ENCODE measurements around the gene TSPAN33.
"Not testable (repeated sequence)": the region's sequence is repeated elsewhere in the genome, so short reads cannot be mapped to it uniquely, and the experiment has no call there.

The TSPAN33 gene, protein sequence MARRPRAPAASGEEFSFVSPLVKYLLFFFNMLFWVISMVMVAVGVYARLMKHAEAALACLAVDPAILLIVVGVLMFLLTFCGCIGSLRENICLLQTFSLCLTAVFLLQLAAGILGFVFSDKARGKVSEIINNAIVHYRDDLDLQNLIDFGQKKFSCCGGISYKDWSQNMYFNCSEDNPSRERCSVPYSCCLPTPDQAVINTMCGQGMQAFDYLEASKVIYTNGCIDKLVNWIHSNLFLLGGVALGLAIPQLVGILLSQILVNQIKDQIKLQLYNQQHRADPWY

DNA sequence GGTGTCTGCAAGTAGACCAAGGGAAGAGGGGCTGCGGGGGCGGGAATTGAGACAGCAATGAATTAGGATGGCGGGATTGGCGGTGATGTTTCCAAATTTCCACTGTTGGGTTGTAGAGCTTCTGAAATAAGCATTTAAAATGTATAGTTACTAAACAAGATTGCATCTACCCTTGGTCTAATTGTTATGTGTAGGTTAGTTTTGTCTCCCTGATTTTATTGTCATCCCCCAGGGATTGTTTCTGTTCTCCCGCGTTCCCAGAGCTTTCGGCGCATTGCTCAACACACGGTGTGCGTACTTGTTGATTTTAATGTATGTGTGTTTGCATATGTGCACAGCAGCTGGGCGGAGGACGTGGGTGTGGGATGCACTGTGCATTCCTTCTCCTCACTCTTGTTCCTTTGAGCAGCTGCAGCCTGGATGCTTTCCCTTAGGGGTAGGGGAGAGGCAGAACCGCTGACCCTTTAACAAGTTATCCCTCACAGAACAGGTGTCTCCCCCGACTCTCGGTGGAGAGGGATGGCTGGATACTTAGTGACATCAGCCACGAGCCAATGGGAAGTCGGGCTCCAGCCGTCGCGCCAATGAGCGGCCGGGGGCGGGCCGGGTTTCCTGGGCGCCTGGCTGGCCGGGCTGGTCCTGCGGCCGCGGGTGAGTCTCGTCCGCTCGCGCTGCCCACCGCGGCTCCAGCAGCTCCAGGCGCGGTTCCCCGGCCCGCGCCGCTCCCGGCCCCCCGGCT is at the start of gene TSPAN33:
TSS of gene TSPAN33 (plus strand) at position 613 of the 739 bp plus-strand sequence. CDS start 274 bp downstream, outside the sequence.
- DNase-seq (ENCODE audit: low spot score), result peak; percentile 42

DNA sequence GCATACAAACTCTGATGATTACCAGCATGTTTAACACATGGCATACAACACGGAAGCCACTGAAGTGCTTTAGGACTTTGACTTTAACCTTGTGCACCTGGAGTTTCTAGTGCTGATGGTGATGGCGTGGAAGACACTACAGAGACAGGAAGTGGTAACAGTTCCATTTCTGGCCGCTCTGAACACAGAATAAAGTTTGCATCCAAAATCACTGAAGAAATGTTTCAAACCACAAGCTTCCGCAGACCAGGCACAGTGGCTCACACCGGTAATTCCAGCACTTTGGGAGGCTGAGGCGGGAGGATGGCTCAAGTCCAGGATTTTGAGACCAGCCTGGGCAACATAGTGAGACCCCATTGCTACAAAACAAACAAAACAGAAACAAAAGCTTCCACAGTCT is 49.2 kb upstream of the TSPAN33 start:
- DNase-seq (ENCODE audit: low spot score), result peak; percentile 39

DNA sequence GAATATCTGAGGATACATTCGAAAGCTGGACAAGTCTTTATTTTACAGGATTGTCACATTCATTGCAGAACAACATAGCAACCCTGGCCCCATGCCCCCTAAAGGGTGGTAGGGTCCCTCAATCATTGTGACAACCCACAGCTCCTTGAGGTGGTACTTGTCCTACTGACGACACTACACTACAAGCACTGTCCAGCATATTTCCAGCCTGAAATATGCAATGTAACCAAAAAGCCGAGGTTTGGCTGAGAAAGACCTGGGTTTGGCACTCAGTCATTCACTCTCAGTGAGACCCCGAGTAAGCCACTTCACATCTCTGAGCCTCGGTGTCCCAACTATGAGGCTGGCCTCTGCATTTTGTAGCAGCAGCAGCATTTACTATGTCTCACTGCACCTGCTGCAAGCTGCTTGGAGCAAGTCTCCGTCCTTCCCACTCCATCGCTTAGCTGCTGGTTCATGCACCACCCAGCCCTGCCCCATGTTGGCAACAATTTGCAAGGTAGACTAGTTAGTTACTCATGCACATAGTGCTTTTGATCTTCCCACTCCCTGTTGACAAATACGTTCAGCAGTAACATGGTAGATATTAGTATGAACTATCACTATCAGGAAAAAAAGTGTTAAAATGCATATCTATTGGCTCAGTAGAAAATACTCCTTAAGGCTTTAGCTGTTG is 46.0 kb upstream of the TSPAN33 start:
- no peak for DNase-seq (ENCODE audit: low spot score)

DNA sequence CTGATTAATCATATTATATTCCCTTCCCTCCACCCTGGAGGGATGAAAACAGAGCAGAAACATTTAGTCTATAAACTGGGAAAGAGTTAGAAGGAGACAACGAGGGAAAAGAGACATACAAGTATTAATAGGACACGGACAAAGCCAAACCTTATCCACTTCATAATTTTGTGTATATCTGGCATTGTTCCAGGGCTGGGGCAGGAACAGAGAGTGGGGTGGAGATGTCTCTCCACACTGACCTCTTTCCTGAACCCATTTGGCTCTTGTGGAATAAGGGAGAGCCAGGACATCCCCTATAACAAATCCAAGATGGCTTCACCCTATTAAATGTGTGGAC is 43.7 kb upstream of the TSPAN33 start:
- no peak for DNase-seq (ENCODE audit: low spot score)

DNA sequence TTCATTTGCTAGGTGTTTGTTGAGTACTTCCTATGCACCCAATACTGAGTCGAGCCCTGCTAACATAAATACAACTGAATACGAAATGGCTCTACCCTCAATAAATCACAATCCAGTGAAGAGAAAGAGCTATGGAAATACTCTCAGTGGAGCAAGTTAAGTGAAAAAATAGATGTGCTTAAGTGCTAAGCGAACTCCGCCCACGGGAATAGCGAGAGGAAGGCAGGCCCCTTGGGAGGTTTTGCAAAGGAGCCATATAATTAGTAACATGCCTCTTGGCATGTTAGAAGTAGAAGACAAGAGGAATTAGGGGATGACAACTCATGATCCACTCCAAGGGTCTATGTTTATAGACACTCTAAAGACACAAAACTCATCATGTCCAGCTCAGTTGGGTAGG is 42.8 kb upstream of the TSPAN33 start:
- DNase-seq (ENCODE audit: low spot score), result no peak

DNA sequence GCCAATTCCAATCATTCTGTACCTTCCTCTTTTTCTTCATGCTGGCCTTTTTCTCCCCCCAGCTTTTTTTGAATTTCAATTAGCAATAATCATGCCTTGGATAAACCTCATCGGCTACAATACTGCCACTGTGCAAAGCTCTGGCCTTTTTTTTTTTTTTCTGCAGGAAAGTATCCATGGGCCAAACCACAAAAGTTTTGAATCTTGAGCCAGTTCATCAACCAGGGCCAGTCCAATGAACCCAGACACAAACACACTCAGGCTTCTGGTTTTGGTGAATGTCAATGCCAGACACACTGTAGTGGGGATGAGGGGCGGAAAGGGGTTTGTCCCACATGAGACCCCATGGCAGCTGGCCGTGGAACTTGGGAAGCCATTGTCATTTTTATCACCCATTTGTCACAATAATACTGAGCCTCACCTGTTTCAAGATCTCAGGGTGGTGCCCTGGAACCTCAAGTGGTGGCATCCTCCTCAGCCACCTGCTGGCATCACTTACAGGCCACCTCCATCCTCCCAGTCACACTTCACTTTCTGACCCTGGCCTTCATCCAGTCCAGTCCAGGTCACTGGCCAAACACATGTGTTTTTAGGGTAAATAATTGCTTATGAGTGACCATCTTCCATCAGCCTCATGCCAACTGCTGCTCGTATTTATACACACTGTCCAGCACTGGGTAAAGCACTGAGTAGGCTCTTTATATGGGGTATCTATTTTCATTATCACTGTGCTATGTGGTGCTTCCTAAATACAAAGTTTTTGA is 40.8 kb upstream of the TSPAN33 start:
- no peak for DNase-seq (ENCODE audit: low spot score)

DNA sequence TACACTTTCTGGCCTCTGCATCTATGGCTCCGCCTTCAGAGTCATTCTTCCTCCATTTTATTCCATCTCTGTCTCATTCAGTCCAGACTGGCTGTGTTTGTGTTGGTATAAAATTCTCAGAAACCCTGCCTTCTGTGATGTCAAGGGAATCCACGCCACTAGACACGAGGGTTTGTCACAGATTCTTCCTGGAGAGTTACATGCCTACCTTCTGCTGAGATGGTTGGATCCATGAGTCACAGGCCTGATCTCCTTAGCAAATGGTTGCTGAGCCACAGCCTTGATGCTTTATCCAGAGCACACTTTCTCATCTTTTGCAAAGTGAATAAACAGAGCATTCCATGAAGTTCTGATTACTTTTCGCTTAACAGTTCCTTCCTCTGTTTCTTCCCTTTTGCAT is 35.9 kb upstream of the TSPAN33 start:
- DNase-seq (ENCODE audit: low spot score), result no peak

DNA sequence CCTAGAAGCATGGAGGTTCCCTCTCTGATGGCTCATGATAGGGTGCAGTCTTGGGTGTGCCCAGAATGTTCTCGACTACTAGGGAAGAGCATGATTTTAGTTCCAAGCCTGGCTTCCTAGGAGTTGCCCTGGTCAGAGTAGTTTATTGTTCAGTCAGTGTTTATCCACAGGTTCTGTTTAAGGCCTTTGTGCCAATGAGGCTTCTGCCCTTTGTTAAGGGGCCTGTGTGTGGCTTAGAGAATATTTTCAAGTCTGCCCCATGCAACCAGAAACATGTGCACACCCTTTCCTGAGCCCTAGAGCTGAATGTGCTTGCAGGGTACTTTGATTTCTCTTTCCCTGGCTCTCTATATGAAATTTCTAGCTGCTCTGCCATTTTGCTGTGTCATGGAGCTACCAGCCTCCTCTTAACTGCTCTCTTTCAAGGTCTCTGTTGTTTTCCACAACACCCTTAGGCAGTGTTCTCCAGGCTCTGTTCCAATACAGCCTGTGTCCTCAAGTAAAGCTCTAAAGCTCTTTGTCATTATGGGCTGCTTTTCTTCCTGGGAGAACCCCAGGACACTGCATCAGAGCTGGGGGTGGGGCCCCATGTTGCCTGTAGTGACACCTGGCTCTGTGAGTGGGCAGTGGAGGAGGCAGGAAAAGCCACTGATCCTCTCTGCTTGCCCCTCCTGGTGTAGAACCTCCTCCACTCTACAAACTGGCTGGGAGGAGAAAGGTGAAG is 34.1 kb upstream of the TSPAN33 start:
- DNase-seq (ENCODE audit: low spot score), result no peak

DNA sequence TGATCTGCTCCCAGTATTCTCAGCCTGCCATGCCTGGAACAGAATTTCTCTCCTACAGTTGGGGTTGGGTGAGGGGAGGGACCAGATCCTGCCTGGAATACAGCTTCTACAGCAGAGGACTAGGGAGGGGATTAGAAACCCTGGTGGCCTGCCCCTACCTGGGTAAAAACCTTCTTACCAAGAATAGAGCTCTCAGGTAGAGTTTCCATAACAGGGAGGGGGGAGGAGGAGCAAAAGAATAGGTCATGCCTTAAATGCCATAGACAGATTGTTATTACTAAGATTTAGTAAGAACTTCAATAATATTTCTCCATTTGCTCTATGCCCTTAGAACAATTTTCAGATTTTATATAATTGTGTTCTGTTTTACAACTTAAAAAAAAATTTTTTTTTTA is 33.5 kb upstream of the TSPAN33 start:
- DNase-seq (ENCODE audit: low spot score), result no peak

DNA sequence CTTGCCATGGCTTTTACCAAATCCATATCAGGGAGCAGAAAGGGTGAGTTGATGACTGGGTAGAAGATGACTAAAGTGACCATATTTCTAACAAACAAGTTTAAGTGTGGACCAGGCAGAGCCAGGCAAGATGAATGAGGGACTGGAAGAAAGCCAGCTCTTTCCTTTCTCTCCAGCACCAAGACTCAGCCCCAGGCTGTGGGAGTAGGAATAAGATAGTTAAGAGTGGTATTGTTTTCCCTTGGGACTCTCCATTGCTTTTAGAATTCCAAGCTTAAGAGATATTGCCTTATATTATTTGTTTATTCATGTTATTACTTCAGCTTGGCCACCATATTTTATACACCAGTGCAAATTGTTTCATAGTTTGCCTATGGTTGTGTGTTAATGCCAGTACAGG is 28.8 kb upstream of the TSPAN33 start:
- no peak for DNase-seq (ENCODE audit: low spot score)

DNA sequence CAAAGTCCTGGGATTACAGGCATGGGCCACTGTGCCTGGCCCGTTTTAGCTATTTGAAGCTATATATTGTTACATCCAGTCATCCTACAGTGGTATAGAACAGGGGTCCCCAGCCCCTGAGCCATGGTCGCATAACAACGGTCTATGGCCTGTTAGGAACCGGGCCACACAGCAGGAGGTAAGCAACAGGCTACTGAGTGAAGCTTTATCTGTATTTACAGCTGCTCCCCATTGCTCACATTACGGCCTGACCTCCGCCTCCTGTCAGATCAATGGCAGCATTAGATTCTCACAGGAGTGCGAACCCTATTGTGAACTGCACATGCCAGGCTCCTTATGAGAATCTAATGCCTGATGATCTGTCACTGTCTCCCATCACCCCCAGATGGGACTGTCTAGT is 26.3 kb upstream of the TSPAN33 start:
- DNase-seq (ENCODE audit: low spot score), result no peak

DNA sequence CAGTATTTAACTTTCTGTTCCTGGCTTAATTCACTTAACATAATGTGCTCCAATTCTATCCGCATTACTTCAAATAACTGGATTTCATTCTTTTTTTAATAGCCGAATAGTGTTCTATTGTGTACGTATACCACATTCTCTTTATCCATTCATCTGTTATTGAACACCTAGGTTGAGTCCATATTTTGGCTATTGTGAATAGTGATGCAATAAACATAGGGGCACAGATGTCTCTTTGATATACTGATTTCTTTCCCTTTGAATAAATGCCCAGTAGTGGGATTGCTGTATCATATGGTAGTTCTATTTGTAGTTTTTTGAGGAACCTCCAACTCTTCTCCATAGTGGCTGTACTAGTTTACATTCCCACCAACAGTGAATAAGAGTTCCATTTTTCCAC is 25.5 kb upstream of the TSPAN33 start:
- no peak for DNase-seq (ENCODE audit: low spot score)

DNA sequence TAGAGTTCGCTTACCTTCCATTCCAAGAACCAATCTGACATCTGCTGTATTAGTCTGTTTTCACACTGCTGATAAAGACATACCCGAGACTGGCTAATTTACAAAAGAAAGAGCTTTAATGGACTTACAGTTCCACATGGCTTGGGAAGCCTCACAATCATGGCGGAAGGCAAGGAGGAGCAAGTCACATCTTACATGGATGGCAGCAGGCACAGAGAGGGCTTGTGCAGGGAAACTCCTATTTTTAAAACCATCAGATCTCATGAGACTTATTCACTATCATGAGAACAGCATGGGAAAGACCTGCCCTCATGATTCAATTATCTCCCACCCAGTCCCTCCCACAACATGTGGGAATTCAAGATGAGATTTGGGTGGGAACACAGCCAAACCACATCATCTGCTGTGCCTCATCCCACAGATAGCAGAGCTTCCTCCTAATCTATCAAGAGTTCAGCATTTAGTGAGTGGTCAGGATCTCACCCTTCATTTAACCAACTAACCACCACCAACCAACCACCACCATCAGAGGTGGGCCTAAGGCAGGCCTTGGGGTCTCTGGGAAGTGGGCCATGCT is 22.9 kb upstream of the TSPAN33 start:
- not testable (repeated sequence) for DNase-seq (ENCODE audit: low spot score)

DNA sequence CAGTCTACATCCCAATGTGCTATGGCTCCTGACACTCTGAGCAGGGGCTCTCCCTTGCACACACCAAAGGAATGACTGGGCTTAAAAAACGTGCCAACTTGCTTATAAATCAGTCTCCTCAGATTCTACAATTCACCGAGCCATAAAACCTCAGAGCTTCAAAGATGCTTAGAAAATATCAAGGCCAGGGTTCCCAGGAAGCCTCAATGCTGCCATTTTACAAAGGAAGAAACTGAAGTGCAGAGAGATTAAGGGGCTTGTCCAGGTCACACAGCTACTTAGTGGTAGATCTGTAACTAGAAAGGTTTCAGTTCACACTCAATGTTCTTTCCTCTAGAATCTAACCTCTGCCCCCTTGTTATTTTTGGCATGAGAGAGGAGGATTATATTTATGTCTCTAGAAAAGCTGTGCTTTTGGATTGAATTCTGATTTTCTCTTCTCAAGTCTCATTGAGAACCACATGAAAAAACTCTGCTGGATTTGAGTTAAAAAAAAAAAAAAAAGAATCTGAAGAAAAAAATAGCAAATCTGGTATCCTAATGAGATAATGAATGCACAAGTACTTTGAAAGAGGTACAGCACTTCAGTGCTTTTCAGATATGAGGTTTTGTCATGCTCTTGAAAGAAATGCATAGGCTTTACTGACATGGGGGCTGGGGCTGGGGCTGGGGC is 22.3 kb upstream of the TSPAN33 start:
- no peak for DNase-seq (ENCODE audit: low spot score)

DNA sequence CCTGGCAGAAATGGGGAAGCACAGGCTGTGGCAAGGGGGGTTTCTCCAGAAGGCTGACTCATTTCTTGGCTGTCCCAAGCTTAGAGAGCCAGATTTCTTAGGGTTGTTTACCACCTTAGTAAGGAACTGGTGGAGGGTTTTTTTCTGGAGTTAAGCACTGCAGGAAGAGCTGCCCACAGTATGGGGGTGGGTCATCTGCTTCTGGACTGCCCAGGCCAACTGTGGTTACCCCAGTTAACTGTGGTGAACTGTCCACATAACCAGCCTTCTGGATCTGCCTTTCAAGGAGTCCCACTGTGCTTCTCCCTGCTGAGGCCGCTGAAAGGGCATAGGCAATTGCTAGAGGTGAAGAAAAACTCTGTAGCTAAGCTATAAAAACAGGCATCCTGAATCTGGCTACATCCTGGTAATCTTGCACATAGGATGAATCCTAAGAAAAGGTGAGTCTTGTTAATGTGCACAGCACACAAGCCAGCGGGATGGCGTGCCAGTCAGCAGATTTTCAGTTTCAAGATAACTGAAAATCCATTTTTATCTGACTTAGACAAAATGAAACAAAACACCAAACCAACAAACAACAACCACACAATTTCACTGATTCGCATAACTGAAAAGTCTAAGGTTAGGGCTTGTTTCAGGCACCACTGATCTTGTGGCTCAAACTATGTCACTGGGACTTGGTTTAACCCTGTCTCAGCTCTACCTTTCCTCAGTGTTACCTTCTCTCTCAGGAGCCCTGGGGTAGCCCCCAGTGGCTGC is 21.6 kb upstream of the TSPAN33 start:
- no peak for DNase-seq (ENCODE audit: low spot score)

DNA sequence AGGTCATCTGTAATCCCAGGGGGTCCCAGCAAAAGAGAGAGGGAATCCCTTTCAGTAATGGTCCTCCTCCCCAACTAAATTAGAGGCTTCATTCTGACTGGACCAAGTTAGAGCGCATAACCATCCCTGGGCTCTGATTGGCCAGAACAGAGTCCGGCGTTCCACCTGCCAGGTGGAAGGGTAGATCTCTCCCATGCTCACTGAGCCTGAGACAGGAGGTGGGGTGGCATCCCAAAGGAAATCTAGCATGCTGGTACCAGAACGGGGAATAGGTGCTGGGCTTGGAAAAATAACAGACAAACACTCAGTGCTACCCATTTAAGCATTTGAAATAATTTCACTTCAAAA is 21.0 kb upstream of the TSPAN33 start:
- no peak for DNase-seq (ENCODE audit: low spot score)

DNA sequence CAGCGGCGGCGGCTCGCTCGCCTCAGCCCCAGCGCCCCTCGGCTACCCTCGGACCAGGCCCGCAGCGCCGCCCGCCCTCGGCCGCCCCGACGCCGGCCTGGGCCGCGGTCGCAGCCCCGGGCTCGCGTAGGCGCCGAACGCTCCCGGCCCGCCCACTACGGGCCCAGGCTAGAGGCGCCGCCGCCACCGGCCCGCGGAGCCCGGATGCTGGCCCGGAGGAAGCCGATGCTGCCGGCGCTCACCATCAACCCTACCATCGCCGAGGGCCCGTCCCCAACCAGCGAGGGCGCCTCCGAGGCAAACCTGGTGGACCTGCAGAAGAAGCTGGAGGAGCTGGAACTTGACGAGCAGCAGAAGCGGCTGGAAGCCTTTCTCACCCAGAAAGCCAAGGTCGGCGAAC is 18.2 kb upstream of the TSPAN33 start:
- no peak for DNase-seq (ENCODE audit: low spot score)

DNA sequence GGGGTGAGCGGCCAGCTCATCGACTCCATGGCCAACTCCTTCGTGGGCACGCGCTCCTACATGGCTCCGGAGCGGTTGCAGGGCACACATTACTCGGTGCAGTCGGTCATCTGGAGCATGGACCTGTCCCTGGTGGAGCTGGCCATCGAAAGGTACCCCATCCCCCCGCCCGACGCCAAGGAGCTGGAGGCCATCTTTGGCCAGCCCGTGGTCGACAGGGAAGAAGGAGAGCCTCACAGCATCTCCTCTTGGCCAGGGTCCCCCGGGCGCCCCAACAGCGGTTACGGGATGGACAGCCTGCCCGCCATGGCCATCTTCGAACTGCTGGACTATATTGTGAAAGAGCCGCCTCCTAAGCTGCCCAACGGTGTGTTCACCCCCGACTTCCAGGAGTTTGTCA is 17.4 kb upstream of the TSPAN33 start:
- no peak for DNase-seq (ENCODE audit: low spot score)

DNA sequence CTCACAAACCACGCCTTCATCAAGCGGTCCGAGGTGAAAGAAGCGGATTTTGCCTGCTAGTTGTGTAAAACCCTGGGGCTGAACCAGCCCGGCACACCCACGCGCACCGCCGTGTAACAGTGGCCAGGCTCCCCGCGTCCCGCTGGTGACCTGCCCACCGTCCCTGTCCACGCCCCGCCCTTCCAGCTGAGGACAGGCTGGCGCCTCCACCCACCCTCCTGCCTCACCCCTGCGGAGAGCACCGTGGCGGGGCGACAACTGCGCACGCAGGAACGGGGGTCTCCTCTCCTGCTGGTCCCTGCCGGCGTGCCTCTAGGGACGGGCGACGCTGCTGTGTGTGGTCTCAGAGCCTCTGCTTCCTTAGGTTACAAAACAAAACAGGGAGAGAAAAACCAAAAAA is 16.9 kb upstream of the TSPAN33 start:
- DNase-seq (ENCODE audit: low spot score), result no peak

DNA sequence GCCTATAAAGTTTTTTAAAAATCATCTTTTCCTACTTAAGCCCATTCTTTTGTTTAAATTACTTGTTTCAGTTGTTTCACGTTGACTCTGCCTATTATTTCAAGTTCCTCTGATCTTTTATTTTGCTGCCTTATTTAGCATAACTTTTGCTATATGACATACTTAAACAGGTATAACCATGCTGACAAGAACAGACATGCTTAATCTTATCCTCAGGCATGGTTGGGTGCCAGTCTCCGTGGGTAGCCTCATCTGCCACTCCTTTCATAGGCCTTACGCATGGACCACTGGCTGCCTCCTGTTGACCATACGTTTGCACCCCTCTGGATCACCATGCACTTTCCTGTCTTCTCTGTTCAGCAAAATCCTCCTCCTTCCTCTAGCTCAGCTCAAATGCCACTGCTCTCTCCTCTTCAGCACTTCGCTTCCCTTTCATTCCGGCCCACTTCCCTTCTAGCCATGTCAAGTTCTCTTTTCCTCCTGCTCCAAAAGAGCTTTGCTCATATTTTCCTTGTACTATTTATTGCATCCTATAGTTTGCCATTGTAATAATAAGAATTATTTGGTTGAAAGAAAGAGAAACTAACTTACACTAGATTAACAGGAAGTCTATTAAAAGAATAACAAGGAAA is 10.0 kb upstream of the TSPAN33 start:
- DNase-seq (ENCODE audit: low spot score), result no peak

Data from CD4-positive, alpha-beta T cell treated with Interleukin-6 at 100 ng/mL for 8 hours (primary cell).